ENCODE results near the gene FXYD5. TPM values are rescaled to one million over a fixed set of nuclear protein-coding genes. Genes with fewer than 3 reads are reported as not detected.

The FXYD5 gene
- total and polyA plus RNA-seq, 9 of the 15 experiments (the other 6 are each of a cell fraction or from before 2014, with no cell fraction given): 104 to 537 (median 174) TPM

DNA sequence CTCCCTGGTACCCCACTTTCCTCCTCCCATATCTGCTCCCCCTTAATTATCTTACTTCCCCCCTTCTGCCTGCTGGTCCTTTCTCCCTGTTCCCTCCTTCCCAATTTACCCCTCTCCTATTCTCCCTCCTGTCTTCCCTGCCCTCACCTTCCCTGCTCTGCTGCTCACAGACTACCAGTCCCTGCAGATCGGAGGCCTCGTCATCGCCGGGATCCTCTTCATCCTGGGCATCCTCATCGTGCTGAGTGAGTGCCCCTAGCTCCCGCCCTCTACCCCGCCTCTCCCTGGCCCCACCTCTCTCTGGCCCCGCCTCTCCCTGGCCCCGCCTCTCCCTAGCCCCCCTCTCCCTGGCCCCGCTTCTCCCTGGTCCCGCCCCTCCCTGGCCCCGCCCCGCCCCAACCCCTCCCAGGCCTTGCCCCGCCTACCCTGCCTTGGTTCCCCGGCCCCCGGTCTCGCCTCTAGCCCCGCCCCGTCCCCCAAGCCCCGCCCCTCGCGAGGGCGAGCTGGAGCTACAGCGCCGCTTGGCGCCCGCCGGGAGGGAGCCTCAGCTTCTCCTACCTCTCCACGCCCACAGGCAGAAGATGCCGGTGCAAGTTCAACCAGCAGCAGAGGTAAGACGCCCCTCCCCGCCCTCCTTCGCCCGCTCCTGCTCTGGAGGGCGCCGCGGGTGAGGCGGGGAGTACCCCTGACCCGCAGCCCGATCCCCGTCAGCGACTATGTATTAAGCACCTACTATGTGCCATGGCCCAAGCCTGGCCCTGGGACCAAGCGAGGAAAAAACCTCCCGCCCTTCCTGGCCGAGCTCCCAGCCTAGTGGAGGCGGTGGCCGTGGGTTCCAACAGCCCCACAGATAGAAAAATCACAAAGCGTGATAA is 13.3 kb upstream of the FXYD5 start (continued):
- TF ChIP-seq TOE1 (IDR thresholded peaks at IDR 0.05; ENCODE audit: borderline replicate concordance) (no peak; the same call in 1 of the 2 replicates), TOE1 (CRISPR knock-in tag; IDR thresholded peaks at IDR 0.05; ENCODE audit: borderline replicate concordance, low read depth) (no peak), SRF (CRISPR knock-in tag; IDR thresholded peaks at IDR 0.05) (0 out of 4 replicates have a peak, but pooled peaks of 1 of the 2 experiments have one; percentile 37), HSF4 (CRISPR knock-in tag; IDR thresholded peaks at IDR 0.05; ENCODE audit: borderline replicate concordance) (no peak), CBX1 (IDR thresholded peaks at IDR 0.05; ENCODE audit: low read depth) (no peak), TAF1 (IDR thresholded peaks at IDR 0.05; ENCODE audit: control insufficient read depth, extremely low read depth, insufficient read depth, low read length, severe bottlenecking) (no peak), NR2F6 (CRISPR knock-in tag; IDR thresholded peaks at IDR 0.05) (no peak), SRSF9 (IDR thresholded peaks at IDR 0.05; ENCODE audit: borderline replicate concordance, low read depth, low read length) (no peak), NFE2 (IDR thresholded peaks at IDR 0.05; ENCODE audit: low read depth) (no peak), PRMT5 (CRISPR knock-in tag; IDR thresholded peaks at IDR 0.05) (no peak), YBX1 (IDR thresholded peaks at IDR 0.05) (no peak), CHD4 (IDR thresholded peaks at IDR 0.05; ENCODE audit: insufficient read depth, insufficient replicate concordance, low read depth, low read length, poor library complexity, severe bottlenecking) (peak; percentile 84), SNIP1 (IDR thresholded peaks at IDR 0.05; ENCODE audit: low read depth) (no peak)
- TF ChIP-seq, protein P1, sequence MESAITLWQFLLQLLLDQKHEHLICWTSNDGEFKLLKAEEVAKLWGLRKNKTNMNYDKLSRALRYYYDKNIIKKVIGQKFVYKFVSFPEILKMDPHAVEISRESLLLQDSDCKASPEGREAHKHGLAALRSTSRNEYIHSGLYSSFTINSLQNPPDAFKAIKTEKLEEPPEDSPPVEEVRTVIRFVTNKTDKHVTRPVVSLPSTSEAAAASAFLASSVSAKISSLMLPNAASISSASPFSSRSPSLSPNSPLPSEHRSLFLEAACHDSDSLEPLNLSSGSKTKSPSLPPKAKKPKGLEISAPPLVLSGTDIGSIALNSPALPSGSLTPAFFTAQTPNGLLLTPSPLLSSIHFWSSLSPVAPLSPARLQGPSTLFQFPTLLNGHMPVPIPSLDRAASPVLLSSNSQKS (CRISPR knock-in tag; IDR thresholded peaks at IDR 0.05): no peak
- TF ChIP-seq, protein P2, sequence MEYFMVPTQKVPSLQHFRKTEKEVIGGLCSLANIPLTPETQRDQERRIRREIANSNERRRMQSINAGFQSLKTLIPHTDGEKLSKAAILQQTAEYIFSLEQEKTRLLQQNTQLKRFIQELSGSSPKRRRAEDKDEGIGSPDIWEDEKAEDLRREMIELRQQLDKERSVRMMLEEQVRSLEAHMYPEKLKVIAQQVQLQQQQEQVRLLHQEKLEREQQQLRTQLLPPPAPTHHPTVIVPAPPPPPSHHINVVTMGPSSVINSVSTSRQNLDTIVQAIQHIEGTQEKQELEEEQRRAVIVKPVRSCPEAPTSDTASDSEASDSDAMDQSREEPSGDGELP (CRISPR knock-in tag; IDR thresholded peaks at IDR 0.05; ENCODE audit: borderline replicate concordance): peak; percentile 49; the same call in 1 of the 2 replicates
- TF ChIP-seq, protein P3, sequence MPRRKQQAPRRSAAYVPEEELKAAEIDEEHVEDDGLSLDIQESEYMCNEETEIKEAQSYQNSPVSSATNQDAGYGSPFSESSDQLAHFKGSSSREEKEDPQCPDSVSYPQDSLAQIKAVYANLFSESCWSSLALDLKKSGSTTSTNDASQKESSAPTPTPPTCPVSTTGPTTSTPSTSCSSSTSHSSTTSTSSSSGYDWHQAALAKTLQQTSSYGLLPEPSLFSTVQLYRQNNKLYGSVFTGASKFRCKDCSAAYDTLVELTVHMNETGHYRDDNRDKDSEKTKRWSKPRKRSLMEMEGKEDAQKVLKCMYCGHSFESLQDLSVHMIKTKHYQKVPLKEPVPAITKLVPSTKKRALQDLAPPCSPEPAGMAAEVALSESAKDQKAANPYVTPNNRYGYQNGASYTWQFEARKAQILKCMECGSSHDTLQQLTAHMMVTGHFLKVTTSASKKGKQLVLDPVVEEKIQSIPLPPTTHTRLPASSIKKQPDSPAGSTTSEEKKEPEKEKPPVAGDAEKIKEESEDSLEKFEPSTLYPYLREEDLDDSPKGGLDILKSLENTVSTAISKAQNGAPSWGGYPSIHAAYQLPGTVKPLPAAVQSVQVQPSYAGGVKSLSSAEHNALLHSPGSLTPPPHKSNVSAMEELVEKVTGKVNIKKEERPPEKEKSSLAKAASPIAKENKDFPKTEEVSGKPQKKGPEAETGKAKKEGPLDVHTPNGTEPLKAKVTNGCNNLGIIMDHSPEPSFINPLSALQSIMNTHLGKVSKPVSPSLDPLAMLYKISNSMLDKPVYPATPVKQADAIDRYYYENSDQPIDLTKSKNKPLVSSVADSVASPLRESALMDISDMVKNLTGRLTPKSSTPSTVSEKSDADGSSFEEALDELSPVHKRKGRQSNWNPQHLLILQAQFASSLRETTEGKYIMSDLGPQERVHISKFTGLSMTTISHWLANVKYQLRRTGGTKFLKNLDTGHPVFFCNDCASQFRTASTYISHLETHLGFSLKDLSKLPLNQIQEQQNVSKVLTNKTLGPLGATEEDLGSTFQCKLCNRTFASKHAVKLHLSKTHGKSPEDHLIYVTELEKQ (CRISPR knock-in tag; IDR thresholded peaks at IDR 0.05): no peak
- TF ChIP-seq, protein P4, sequence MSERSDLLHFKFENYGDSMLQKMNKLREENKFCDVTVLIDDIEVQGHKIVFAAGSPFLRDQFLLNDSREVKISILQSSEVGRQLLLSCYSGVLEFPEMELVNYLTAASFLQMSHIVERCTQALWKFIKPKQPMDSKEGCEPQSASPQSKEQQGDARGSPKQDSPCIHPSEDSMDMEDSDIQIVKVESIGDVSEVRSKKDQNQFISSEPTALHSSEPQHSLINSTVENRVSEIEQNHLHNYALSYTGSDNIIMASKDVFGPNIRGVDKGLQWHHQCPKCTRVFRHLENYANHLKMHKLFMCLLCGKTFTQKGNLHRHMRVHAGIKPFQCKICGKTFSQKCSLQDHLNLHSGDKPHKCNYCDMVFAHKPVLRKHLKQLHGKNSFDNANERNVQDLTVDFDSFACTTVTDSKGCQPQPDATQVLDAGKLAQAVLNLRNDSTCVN (CRISPR knock-in tag; IDR thresholded peaks at IDR 0.05): peak; percentile 92; the same call in 1 of the 2 replicates
- TF ChIP-seq, protein P5, sequence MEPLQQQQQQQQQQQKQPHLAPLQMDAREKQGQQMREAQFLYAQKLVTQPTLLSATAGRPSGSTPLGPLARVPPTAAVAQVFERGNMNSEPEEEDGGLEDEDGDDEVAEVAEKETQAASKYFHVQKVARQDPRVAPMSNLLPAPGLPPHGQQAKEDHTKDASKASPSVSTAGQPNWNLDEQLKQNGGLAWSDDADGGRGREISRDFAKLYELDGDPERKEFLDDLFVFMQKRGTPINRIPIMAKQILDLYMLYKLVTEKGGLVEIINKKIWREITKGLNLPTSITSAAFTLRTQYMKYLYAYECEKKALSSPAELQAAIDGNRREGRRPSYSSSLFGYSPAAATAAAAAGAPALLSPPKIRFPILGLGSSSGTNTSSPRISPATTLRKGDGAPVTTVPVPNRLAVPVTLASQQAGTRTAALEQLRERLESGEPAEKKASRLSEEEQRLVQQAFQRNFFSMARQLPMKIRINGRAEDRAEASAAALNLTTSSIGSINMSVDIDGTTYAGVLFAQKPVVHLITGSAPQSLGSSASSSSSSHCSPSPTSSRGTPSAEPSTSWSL (CRISPR knock-in tag; IDR thresholded peaks at IDR 0.05; ENCODE audit: borderline replicate concordance): peak; percentile 43; the same call in 1 of the 2 replicates
